Measurements from ENCODE around the gene ALS2CL.
"Not testable (repeated sequence)": the region's sequence is repeated elsewhere in the genome, so short reads cannot be mapped to it uniquely, and the experiment has no call there.

The ALS2CL gene

GRCh38 chr3:46704346-46704745 lies 10.9 kb upstream of the ALS2CL start:
- not testable (repeated sequence) for DNase-seq

- no peak for DNase-seq
Measured at GRCh38 chr3:46703013-46703520, 9.6 kb upstream of the ALS2CL start.

- DNase-seq: no peak
Measured at GRCh38 chr3:46702246-46703012, 8.9 kb upstream of the ALS2CL start.

- no peak for DNase-seq
Measured at GRCh38 chr3:46701181-46701939, 7.9 kb upstream of the ALS2CL start, which contains the start of gene TMIE. Gene TMIE, plus strand, starts transcription at chr3:46701392. Its CDS starts 96 bp downstream, at chr3:46701488.

- DNase-seq: no peak
Measured at GRCh38 chr3:46700772-46701171, 7.3 kb upstream of the ALS2CL start.

- DNase-seq: peak in 1 of 2 donors; percentile 12
Measured at GRCh38 chr3:46699676-46700523, 6.4 kb upstream of the ALS2CL start.

GRCh38 chr3:46695962-46696894 lies 2.7 kb upstream of the ALS2CL start:
- no peak for DNase-seq

GRCh38 chr3:46695177-46695961 lies 1.9 kb upstream of the ALS2CL start:
- DNase-seq: peak; percentile 52 to 65

GRCh38 chr3:46694520-46694919 lies 1.0 kb upstream of the ALS2CL start:
- DNase-seq: no peak

GRCh38 chr3:46693892-46694226 lies 380 bp upstream of the ALS2CL start:
- DNase-seq: peak in 1 of 2 donors; percentile 49

GRCh38 chr3:46692566-46692990 lies 901 bp downstream of the ALS2CL start:
- DNase-seq: no peak

GRCh38 chr3:46690798-46691197 lies 2.7 kb downstream of the ALS2CL start:
- DNase-seq: no peak

GRCh38 chr3:46685446-46685845 lies 8.0 kb downstream of the ALS2CL start:
- no peak for DNase-seq

- DNase-seq: no peak
Measured at GRCh38 chr3:46684891-46685290, 8.6 kb downstream of the ALS2CL start.

- DNase-seq: no peak
Measured at GRCh38 chr3:46682974-46683373, 10.5 kb downstream of the ALS2CL start.

- no peak for DNase-seq
Measured at GRCh38 chr3:46681856-46682540, 11.5 kb downstream of the ALS2CL start.

GRCh38 chr3:46681387-46681786 lies 12.1 kb downstream of the ALS2CL start:
- no peak for DNase-seq

GRCh38 chr3:46680298-46680826 lies 13.1 kb downstream of the ALS2CL start:
- DNase-seq: no peak

GRCh38 chr3:46679681-46680080 lies 13.8 kb downstream of the ALS2CL start:
- no peak for DNase-seq

- DNase-seq: no peak
Measured at GRCh38 chr3:46678280-46678679, 15.2 kb downstream of the ALS2CL start.
